Stimulated activated CD8-positive, alpha-beta memory T cell treated with anti-CD3 and anti-CD28 coated beads, Interleukin-12 subunit alpha, Interleukin-12 subunit beta, amount 100 ng/mL, for 1 hour (primary cell): ENCODE results near the gene C22orf15.

Source experiments
- DNase-seq: peaks from one replicate; pipeline ENCODE4 v3.0.0-alpha.2; 2020; ENCODE audit warnings: low read depth

C22orf15 gene

DNA sequence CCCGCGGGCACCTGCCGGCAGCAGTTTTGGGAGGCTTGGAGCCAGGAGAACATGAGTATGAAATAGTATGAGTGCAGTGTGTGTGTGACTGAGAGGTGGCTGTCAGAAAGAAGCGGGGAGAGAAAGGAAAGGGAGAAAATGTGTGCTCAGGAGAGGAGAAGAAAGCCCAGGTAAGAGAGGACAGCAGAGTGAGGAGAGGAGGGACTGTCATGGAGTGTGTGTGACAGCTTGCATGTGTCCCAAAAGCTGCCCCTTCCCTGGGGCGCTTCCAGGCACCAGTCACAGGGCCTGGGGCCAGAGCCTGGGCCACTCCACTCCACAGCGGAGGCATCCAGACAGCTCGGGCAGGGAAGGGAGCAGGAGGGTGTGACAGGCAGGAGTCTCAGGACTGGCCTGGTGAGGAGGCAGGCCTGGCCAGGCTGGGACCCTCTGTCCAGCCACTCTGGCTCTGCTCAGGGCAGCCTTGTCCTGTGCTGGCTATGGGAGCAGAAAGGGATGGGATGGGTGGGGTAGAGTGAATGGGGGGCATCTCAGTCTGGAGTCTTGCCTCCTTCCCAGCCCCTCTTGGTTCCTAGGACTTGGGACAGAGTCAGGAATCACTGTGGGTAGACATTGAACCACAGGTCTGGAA is 10.8 kb downstream of the C22orf15 start:
- no peak for DNase-seq

DNA sequence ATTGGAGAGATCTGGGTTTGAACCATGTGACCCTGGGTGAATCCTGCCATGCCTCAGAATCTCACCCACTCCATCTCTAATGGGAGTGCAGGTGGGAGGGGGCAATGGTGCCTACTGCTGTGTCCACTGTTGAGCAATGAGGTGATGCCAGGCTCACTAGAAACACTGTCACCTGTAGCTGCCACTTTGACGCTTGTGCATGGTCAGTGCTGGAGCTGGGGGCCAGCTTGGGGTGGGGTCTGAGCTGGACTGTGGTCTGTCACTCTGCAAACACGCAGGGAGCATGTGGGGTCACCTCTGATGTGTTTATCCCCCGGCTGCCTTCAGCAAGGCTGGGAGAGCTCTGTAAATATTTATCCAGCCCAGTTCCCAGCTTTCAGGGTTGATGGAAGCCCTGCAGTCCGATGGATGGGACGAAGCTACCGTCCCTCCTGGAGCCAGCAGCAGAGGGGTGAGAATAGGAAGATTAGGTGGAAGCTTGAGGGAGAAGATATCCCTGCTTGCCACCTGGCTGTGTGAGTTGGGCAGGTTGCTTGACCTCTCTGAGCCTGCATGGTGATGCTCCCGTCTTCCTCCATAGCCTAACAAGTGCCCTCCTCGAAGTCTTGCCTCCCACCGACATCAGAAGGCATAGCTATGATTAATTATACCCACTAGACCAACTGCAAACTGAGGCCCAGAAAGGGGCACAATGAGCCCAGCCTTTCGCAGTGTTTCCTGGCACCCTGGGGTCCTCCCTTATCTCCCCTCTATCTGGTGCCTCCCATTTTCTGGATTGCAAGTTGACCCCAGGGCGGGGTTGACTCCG is 11.5 kb downstream of the C22orf15 start:
- DNase-seq, result no peak

DNA sequence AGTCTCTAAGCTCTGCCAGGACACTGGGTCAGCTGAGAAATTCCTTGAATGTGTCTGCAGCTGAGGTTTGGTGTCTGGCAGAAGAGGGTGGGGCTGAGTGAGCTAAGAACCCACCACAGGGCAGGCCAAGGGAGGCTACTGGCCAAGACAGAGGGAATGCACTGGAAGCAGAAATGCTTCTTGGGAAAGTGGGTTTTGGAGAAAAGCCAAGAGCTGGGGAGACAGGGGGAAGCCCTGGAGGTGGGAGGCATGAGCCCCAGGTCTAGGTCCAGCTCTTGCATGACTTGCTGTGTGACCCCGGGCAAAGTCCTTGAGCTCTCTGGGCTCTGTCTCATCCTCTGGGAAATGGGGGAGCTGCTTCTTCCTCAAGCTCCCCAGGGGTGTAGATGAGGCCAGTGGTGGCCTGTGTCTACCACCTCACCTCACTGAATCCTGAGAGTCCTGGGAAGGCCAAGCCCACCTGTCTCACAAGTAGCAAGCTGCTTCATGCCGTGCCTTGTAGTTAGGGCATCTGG is 12.2 kb downstream of the C22orf15 start:
- no peak for DNase-seq

DNA sequence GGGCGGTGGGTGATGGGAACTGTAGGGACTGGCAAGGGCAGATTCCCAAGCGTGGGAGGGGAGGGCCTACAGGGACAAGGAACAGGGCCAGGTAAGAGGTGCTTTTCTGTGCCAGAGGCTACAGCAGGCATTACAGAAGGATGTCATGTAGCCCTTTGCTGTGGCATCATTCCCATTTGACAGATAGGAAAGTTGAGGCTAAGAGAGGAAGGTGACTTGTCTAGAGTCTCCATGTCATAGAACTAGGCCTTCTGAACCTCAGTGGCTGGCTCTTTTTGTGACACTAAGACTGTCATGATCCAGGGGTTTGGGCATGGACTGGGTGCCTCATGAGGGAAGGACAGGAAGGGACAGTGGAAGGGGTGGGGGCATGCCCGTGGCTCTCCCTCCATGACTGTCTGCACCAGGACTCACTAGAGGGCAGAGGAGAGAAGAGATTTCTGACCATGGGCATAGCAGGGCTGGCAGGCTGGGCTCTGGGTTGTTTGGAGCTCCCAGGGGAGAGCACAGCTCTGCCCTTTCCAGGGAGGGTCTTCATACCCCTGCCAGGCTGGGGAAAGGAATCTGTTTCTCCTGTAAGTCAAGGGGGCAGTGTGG is 13.1 kb downstream of the C22orf15 start:
- no peak for DNase-seq

DNA sequence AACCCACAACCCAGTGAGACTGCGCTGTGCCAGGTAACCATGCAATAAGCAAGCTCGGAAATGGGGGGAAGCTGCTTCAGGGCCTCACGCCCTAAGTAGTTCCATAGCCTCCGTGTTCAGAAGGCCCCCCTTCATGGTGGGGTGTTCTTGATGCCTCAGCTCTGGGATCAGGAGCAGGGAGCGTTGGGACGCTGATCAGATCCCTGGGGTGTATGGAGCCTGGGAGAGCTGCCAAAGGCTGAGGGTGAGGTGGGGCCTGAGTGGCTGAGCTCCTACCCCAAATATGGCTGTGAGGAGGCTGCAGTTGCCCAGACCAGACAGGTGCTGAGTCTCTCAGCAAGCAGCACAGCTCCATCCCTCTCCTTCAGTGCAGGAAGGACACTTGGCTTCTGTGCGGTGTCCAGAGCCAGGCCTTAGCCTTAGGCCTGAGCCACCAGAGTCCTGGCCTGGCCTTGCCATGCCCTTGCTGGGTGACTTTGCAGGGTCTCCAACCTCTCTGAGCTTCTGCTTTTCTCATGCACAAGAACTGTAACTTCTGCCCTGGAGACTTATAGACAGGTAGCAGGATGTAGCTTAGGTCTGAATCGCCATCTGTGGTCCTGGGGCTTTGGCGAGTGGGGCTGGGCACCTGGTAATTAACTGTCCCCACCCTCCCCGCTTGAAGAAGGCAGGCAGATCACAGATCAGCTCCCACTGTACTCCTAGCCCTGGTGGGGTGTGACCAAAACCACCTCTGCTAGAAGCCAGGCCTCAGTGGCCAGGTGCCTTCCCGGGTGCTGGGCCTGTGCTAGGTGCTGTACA is 15.2 kb downstream of the C22orf15 start:
- no peak for DNase-seq

DNA sequence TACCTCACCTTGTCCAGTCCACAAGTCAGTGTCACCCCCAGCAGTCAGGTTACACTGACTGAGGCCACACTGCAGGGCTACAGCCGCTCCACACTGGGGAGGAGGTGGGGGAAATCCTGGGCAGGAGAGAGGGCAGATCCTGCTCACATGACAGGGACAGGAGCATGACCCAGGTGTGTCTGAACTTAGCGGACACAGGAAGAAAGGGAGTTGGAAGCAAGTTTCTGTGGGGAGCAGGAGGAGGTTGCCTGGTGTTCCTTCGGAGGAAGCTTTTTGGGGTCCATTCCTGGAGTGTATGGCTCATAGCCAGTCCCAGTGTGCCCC is 15.7 kb downstream of the C22orf15 start:
- no peak for DNase-seq

DNA sequence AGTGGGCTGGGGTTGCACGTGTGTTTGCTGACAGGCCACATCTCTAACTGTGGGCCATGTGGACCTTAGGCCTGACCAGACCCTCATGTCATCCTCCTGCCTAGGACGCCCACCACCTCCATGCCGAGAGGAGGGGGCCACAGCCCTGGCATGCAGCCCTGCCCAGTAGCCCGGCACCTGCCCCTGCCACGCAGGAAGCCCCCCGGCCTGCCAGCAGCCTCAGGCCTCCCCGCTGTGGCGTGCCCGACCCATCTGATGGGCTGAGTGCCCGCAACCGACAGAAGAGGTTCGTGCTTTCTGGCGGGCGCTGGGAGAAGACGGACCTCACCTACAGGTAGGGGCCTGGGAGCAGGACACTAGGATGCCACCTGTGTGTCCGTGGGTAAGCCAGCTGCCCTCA is 16.3 kb downstream of the C22orf15 start:
- DNase-seq, result no peak

DNA sequence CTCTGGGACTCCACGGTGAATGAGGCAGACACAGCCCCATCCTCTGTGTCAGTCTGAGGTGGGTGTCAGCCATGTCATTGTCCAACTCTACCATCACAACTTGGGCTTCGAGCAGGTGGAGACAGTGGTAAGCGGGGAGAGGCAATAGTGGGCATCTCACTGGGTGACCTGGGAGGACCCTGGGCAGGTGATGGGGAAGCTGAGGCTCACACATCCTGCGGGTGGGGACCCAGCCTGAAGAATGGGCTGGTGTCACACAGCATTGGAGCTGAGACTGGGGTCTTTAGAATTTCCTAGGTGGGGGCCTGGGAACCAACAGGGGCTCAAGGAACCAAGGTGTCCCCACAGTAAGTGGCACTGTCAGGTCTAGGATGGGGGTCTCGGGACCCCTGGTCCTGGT is 16.9 kb downstream of the C22orf15 start:
- no peak for DNase-seq

DNA sequence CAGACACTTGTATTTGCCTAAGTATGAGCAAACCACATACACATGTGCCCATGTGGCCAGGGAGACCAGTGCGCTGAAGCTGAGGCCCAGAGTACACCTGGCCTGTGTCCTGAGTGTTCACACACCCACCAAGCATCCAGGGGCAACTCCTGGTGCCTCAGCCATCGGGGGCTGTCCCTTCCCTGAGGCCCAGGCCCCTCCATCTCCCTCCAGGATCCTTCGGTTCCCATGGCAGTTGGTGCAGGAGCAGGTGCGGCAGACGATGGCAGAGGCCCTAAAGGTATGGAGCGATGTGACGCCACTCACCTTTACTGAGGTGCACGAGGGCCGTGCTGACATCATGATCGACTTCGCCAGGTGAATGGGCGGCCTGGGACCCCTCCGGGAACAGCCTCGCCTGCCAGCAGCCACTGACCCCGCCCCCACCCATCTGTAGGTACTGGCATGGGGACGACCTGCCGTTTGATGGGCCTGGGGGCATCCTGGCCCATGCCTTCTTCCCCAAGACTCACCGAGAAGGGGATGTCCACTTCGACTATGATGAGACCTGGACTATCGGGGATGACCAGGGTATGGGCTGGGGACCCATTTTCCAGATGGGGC is 17.5 kb downstream of the C22orf15 start:
- DNase-seq, result no peak

DNA sequence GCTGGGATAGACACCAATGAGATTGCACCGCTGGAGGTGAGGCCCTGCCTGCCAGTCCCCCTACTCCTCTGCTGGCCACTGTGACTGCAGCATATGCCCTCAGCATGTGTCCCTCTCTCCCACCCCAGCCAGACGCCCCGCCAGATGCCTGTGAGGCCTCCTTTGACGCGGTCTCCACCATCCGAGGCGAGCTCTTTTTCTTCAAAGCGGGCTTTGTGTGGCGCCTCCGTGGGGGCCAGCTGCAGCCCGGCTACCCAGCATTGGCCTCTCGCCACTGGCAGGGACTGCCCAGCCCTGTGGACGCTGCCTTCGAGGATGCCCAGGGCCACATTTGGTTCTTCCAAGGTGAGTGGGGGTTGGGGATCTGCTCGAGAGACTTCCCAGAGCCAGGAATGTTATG is 18.3 kb downstream of the C22orf15 start:
- DNase-seq, result no peak

DNA sequence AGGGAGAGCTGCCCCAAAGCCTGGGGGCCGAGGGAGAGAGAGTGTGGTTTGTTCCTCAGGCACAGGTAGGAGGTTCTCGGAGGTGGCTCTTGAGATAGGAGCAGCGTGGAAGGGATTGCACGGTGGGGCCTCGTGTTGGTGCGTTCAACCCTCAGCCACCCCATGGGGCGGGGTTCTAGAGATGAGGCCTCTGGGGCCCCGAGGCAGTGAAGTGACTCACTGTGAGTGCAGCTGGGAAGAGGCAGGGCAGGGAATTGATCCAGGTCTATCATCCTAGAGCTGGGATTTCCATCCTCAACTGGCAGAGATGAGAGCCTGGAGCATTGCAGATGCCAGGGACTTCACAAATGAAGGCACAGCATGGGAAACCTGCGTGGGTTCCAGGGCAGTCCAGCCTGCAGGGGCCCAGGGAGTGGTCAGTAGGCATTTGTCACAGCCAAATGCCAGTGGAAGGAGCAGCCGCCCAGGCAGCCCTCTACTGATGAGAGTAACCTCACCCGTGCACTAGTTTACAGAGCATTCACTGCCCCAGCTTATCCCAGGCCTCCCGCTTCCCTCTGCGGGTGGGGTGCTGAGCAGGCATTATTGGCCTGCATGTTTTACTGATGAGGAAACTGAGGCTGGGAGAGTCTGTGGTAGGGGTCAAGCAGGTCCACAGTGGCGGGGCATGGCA is 18.9 kb downstream of the C22orf15 start:
- no peak for DNase-seq

DNA sequence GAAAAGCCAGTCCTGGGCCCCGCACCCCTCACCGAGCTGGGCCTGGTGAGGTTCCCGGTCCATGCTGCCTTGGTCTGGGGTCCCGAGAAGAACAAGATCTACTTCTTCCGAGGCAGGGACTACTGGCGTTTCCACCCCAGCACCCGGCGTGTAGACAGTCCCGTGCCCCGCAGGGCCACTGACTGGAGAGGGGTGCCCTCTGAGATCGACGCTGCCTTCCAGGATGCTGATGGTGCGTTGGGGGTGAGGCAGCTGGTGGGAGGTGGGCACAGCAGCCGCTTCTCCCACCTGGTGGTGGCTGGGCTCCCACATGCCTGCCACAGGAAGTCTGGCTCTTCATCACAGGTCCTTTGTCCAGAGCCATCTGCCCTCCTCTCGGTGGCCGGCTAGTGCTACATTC is 19.5 kb downstream of the C22orf15 start:
- no peak for DNase-seq

DNA sequence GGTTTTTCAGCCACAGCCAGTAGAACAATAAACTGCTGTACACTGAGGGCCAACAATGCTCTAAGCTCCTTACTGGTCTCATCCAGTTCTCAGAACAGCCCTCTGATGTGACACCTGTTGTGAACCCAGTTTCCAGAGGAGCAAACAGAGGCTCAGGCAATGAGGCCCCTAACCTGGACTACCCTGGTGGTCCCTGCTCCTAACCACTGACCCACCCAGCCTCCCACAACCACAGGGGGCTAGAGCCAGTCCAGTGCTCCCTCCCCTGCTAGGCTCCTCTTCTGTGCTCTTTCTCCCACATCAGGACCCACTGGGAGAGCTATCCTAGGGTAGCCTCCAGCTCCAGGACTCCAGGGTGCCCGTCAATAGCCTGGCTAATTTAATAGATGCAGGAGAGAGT is 19.9 kb downstream of the C22orf15 start:
- no peak for DNase-seq

DNA sequence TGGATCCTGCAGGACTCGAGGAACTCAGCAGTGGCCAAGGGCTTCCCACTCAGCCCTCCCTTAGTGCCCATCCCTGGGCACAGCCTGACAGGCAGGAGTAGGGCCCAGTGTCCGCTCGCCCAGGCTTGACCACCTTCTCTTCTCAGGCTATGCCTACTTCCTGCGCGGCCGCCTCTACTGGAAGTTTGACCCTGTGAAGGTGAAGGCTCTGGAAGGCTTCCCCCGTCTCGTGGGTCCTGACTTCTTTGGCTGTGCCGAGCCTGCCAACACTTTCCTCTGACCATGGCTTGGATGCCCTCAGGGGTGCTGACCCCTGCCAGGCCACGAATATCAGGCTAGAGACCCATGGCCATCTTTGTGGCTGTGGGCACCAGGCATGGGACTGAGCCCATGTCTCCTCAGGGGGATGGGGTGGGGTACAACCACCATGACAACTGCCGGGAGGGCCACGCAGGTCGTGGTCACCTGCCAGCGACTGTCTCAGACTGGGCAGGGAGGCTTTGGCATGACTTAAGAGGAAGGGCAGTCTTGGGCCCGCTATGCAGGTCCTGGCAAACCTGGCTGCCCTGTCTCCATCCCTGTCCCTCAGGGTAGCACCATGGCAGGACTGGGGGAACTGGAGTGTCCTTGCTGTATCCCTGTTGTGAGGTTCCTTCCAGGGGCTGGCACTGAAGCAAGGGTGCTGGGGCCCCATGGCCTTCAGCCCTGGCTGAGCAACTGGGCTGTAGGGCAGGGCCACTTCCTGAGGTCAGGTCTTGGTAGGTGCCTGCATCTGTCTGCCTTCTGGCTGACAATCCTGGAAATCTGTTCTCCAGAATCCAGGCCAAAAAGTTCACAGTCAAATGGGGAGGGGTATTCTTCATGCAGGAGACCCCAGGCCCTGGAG is 20.7 kb downstream of the C22orf15 start:
- DNase-seq, result no peak

DNA sequence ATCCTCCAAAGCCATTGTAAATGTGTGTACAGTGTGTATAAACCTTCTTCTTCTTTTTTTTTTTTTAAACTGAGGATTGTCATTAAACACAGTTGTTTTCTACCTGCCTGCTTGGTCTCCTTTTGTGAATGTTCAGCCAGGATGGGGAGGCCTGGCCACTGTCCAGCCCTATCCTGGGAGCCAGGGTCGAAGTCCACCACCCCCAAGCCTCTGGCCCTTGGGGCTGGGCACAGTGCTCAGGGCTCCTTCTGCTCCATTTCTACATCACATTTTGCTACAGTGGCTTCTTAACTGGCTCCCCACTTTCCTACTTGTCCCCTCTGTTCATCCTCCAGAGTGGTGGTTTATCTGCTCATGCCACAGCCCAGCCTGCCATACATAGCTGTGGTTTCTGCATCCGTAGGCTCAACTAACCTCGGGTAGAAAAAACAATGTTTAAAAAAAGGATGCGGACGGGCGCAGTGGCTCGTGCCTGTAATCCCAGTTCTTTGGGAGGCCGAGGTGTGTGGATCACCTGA is 21.5 kb downstream of the C22orf15 start:
- DNase-seq, result no peak

DNA sequence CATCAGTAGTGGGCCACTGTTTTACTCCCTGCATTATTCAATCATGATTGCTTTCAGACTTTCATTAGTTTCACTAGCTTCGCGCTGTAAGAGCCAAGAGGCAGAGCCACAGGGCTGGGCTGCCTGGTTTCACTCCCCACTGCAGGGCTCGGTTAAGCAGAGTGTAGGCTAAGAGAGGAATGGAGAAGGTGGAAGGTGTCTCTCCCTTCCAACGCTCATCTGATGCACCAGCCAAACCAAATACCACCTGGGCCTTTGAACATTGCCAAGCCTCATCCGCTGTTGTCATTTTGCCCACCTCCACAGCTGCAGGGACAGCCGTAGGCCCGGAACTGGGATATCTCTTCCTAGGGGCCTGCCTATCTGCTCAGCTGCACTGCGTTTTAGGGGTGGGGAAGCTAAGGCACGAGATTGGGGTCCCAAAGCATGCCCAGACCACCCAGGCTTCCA is 23.5 kb downstream of the C22orf15 start:
- DNase-seq, result no peak

DNA sequence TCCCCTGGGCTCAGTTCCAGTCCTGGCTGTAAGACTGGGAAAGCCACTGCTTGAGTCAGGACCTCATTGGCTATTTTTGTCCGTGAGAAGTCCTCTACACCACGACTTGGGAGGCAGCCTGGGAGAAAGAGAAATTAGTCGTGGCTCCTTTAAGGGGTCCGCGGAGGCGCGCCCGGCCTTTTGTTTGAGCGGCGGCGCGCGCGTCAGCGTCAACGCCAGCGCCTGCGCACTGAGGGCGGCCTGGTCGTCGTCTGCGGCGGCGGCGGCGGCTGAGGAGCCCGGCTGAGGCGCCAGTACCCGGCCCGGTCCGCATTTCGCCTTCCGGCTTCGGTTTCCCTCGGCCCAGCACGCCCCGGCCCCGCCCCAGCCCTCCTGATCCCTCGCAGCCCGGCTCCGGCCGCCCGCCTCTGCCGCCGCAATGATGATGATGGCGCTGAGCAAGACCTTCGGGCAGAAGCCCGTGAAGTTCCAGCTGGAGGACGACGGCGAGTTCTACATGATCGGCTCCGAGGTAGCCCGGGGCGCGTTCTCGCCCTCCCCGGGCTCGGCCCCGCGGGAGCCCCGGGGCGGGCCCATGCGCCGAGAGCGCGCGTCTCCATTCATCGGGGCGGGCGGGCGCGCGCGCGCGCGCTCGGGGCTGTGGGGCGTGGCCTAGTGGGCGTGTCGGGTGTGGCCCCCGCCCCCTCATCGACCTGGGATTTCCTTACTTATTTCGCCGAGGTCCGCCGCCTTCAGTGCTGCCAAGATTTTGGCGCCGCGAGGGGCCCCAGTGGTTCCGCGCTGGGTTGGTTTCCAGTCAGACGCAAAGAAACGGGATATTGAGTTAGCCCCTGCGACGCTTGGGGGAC is 24.2 kb downstream of the C22orf15 start, which contains the start of gene SMARCB1:
TSS of gene SMARCB1 (plus strand) at position 215 of the 848 bp plus-strand sequence. CDS start at position 419, 204 bp downstream.
- peak; percentile 85 for DNase-seq

DNA sequence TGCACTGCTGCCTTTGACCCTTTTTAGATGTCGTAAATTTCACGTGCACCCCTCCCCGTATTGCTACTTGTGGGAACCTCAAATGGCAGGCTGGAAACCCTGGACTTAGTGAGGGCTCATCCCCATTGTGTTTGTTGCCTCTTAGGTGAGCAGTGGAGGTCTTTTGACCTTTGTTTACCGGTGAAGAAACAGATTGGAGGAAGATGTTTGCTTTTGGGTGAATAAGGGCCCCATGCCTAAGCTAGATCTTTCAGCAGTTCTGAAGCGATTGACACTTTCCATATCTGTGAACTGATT is 24.8 kb downstream of the C22orf15 start:
- DNase-seq, result no peak

DNA sequence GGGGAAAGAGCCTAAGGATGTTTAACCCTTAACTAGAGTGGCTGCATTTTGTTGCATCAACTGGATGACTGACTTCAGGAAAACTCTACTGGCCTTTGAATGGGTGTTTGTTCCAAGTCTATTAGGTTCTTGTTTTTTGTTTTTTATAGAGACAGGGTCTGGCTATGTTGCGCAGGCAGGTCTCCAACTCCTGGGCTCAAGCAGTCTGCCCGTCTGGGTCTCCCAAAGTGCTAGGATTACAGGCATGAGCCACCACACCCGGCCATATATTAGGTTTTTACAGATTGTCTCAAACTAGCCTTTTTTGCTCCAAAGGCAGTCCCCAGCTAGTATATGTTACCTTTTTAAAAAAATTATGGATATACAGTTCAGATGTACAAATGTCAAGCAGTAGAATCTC is 25.1 kb downstream of the C22orf15 start:
- DNase-seq, result no peak
